Measurements from ENCODE around the gene SSBP3. TPM values are rescaled to one million over a fixed set of nuclear protein-coding genes. Genes with fewer than 3 reads are reported as not detected.

Gene SSBP3
- polyA plus RNA-seq, 1 of the 3 experiments (the other 2 are of a cell fraction), result 26.2 TPM

- TF ChIP-seq YY1 (IDR thresholded peaks at IDR 0.05; ENCODE audit: low read depth) (no peak), IRF3 (IDR thresholded peaks at IDR 0.05; ENCODE audit: low read depth, low read length) (no peak), SMC3 (IDR thresholded peaks at IDR 0.05; ENCODE audit: low read depth, low read length) (no peak), POLR2AphosphoS5 (IDR thresholded peaks at IDR 0.05; ENCODE audit: low read depth, low read length) (no peak), TEAD4 (IDR thresholded peaks at IDR 0.05; ENCODE audit: borderline replicate concordance, insufficient read depth) (no peak), GATA2 (CRISPR knock-in tag; IDR thresholded peaks at IDR 0.05) (no peak), TAF1 (IDR thresholded peaks at IDR 0.05; ENCODE audit: borderline replicate concordance, low read depth, low read length) (no peak), NFIC (IDR thresholded peaks at IDR 0.05; ENCODE audit: borderline replicate concordance) (no peak), FOXM1 (IDR thresholded peaks at IDR 0.05; ENCODE audit: low read depth) (no peak), SIN3A (IDR thresholded peaks at IDR 0.05; ENCODE audit: borderline replicate concordance, low read depth, low read length) (no peak), EZH2phosphoT487 (IDR thresholded peaks at IDR 0.05; ENCODE audit: borderline replicate concordance, low read depth) (no peak), TCF12 (IDR thresholded peaks at IDR 0.05) (no peak), FOXJ3 (CRISPR knock-in tag; IDR thresholded peaks at IDR 0.05) (no peak), GABPA (IDR thresholded peaks at IDR 0.05; ENCODE audit: low read depth) (no peak), MXI1 (IDR thresholded peaks at IDR 0.05; ENCODE audit: low read depth, low read length) (no peak), MAX (IDR thresholded peaks at IDR 0.05; ENCODE audit: low read depth) (no peak), REST (IDR thresholded peaks at IDR 0.05; ENCODE audit: low read depth, low read length) (no peak)
- TF ChIP-seq, protein P1, sequence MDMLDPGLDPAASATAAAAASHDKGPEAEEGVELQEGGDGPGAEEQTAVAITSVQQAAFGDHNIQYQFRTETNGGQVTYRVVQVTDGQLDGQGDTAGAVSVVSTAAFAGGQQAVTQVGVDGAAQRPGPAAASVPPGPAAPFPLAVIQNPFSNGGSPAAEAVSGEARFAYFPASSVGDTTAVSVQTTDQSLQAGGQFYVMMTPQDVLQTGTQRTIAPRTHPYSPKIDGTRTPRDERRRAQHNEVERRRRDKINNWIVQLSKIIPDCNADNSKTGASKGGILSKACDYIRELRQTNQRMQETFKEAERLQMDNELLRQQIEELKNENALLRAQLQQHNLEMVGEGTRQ (IDR thresholded peaks at IDR 0.05; ENCODE audit: borderline replicate concordance, low read depth, low read length), result no peak
- TF ChIP-seq, protein P2, sequence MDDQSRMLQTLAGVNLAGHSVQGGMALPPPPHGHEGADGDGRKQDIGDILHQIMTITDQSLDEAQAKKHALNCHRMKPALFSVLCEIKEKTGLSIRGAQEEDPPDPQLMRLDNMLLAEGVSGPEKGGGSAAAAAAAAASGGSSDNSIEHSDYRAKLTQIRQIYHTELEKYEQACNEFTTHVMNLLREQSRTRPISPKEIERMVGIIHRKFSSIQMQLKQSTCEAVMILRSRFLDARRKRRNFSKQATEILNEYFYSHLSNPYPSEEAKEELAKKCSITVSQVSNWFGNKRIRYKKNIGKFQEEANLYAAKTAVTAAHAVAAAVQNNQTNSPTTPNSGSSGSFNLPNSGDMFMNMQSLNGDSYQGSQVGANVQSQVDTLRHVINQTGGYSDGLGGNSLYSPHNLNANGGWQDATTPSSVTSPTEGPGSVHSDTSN (IDR thresholded peaks at IDR 0.05), result no peak
- TF ChIP-seq, protein P3, sequence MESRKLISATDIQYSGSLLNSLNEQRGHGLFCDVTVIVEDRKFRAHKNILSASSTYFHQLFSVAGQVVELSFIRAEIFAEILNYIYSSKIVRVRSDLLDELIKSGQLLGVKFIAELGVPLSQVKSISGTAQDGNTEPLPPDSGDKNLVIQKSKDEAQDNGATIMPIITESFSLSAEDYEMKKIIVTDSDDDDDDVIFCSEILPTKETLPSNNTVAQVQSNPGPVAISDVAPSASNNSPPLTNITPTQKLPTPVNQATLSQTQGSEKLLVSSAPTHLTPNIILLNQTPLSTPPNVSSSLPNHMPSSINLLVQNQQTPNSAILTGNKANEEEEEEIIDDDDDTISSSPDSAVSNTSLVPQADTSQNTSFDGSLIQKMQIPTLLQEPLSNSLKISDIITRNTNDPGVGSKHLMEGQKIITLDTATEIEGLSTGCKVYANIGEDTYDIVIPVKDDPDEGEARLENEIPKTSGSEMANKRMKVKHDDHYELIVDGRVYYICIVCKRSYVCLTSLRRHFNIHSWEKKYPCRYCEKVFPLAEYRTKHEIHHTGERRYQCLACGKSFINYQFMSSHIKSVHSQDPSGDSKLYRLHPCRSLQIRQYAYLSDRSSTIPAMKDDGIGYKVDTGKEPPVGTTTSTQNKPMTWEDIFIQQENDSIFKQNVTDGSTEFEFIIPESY (IDR thresholded peaks at IDR 0.05; ENCODE audit: borderline replicate concordance, low read depth), result no peak
- Histone ChIP-seq H3K9me2 (no peaks in the 10 kb centered on the region), H3K9ac (no peak overlapping the region), H3K9me3 (no peaks in the 10 kb centered on the region), H3K4me1 (ENCODE audit: control insufficient read depth in 1 of 2, insufficient read depth in 2 of 2, low read depth in 1 of 2, low read length in 1 of 2) (peaks cover 18 to 88% of the 10 kb centered on the region in 2 experiments), H4K20me1 (ENCODE audit: insufficient read depth) (no peaks in the 10 kb centered on the region), H3K27ac (ENCODE audit: low read depth in 2 of 2, low read length in 1 of 2) (peak overlapping the region in 1 of 2 experiments; percentile 95; a peak in 2 of 4 replicates), H3K79me2 (ENCODE audit: insufficient read depth) (no peaks in the 10 kb centered on the region), H3F3A (replicated peaks; ENCODE audit: insufficient read depth) (peaks cover under 1% of the 10 kb centered on the region), H3K27me3 (ENCODE audit: insufficient read depth) (no peaks in the 10 kb centered on the region), H3K36me3 (replicated peaks in 1 of 2; ENCODE audit: control insufficient read depth in 1 of 2, insufficient read depth in 2 of 2, low read length in 1 of 2) (peaks cover 0 to 5% of the 10 kb centered on the region in 2 experiments), H3K4me2 (no peak overlapping the region), H3K4me3 (ENCODE audit: low read depth in 2 of 2, low read length in 1 of 2) (peak overlapping the region in 1 of 2 experiments; percentile 7; a peak in 1 of 4 replicates), H2AFZ (ENCODE audit: low read depth) (no peak overlapping the region)
- ChIA-PET CTCF (interaction anchor here (1.0 to 4.8 kb wide), 3 partner anchors 48 to 181 kb away, joined by 4 to 20 read pairs (median 5); no protein-coding TSS in a partner anchor), POLR2A (no interaction called here)
- DNase-seq, result no peak
- WGBS (ENCODE audit: low lambda C conversion rate), result 91% methylated on average over 19 of the region's 20 CpGs
Observed at GRCh38 chr1:54225986-54226559, 180.1 kb downstream of the SSBP3 start.
